GM23248 (cell line): ENCODE measurements around the gene EAPP.
"Not testable (repeated sequence)": the region's sequence is repeated elsewhere in the genome, so short reads cannot be mapped to it uniquely, and the experiment has no call there.

ENCODE experiments used
- EZH2 ChIP-seq: fragments of 200-600 bp; sonication (generic); IDR thresholded peaks from 2 replicates; pipeline ENCODE4 v1.6.1; 2018; ENCODE audit warnings: antibody characterized with exemption, mild to moderate bottlenecking; ENCODE audit not compliant: insufficient read depth, poor library complexity, severe bottlenecking
- EZH2phosphoT487 ChIP-seq: fragments of 200-600 bp; sonication (generic); IDR thresholded peaks from 2 replicates; pipeline ENCODE4 v1.6.1; 2018; ENCODE audit warnings: antibody characterized with exemption, moderate library complexity, mild to moderate bottlenecking, low read depth; ENCODE audit not compliant: insufficient read depth

DNA sequence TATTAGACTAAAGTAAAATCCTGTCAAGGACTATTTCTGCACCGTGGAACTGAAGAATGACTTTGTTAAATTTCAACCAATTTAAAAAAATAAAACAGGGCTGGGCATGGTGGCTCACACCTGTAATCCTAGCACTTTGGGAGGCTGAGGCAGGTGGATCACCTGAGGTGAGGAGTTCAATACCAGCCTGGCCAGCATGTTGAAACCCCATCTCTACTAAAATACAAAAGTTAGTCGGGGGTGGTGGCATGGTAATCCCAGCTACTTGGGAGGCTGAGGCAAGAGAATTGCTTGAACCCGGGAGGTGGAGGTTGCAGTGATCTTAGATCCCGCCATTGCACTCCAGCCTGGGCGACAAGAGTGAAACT lies 34.4 kb downstream of the EAPP start:
- TF ChIP-seq EZH2, EZH2phosphoT487: not testable (repeated sequence)
